CD14-positive monocyte (primary cell): ENCODE results near the gene SYNJ2. TPM values are rescaled to one million over a fixed set of nuclear protein-coding genes. Genes with fewer than 3 reads are reported as not detected.

Experiments
- DNase-seq, 3 donors: peaks; one replicate each; pipeline ENCODE4 v3.0.0-alpha.2; 2011 to 2022
- H2AFZ ChIP-seq: 2 replicates; pipeline ENCODE4 v1.6.0; 2012; ENCODE audit warnings: mild to moderate bottlenecking, low read depth, low read length, inconsistent platforms; ENCODE audit not compliant: insufficient read depth, poor library complexity, severe bottlenecking
- H3K27ac ChIP-seq, 2 donors: 1 replicate in 1 of 2; 2 replicates in 1 of 2; pipeline ENCODE4 v1.5.1; 2012 to 2013; ENCODE audit warnings: low read length in 2 of 2, control low read depth in 1 of 2, inconsistent platforms in 1 of 2, low read depth in 1 of 2, mild to moderate bottlenecking in 1 of 2
- H3K27me3 ChIP-seq, 2 donors: one replicate each; pipeline versions ENCODE4 v1.6.0 to v1.6.1; 2011 to 2013; ENCODE audit warnings: low read length in 2 of 2; ENCODE audit not compliant: control insufficient read depth in 2 of 2, insufficient read depth in 2 of 2
- H3K36me3 ChIP-seq, 2 donors: replicated peaks in 1 of 2; 1 replicate in 1 of 2; 2 replicates in 1 of 2; pipeline versions ENCODE4 v1.5.1 to v1.6.1; 2012 to 2013; ENCODE audit warnings: low read length in 2 of 2, control low read depth in 1 of 2, inconsistent platforms in 1 of 2, mild to moderate bottlenecking in 1 of 2; ENCODE audit not compliant: insufficient read depth in 2 of 2, control insufficient read depth in 1 of 2
- H3K4me1 ChIP-seq, 2 donors: 1 replicate in 1 of 2; 2 replicates in 1 of 2; pipeline versions ENCODE4 v1.5.1 to v1.6.1; 2012 to 2013; ENCODE audit warnings: low read length in 2 of 2, control low read depth in 1 of 2, inconsistent platforms in 1 of 2, mild to moderate bottlenecking in 1 of 2, moderate library complexity in 1 of 2; ENCODE audit not compliant: insufficient read depth in 2 of 2, control insufficient read depth in 1 of 2
- H3K4me2 ChIP-seq: replicated peaks from 2 replicates; pipeline ENCODE3; 2012; ENCODE audit warnings: low read length, moderate library complexity, mild to moderate bottlenecking; ENCODE audit not compliant: poor library complexity, severe bottlenecking; ENCODE audit errors: extremely low read depth
- H3K4me3 ChIP-seq, 3 experiments: fragments of 200-600 bp in 1 of 3; sonication (generic) in 1 of 3; replicated peaks in 1 of 3; 1 replicate in 2 of 3; 2 replicates in 1 of 3; pipeline ENCODE4 v1.5.1; 2011 to 2013; ENCODE audit warnings: low read length in 3 of 3, mild to moderate bottlenecking in 3 of 3, control low read depth in 2 of 3, low read depth in 2 of 3, inconsistent platforms in 1 of 3, moderate library complexity in 1 of 3
- H3K79me2 ChIP-seq: 2 replicates; pipeline ENCODE4 v1.6.0; 2012; ENCODE audit warnings: mild to moderate bottlenecking, control low read depth, inconsistent platforms, low read length, moderate library complexity; ENCODE audit not compliant: insufficient read depth
- H3K9ac ChIP-seq: 2 replicates; pipeline ENCODE4 v1.6.0; 2017; ENCODE audit warnings: low read length, mild to moderate bottlenecking; ENCODE audit not compliant: insufficient read depth, poor library complexity, severe bottlenecking
- H3K9me3 ChIP-seq, 2 donors: replicated peaks in 1 of 2; 1 replicate in 1 of 2; 2 replicates in 1 of 2; pipeline versions ENCODE4 v1.5.1 to v1.6.1; 2012 to 2013; ENCODE audit warnings: low read length in 2 of 2, control low read depth in 1 of 2; ENCODE audit not compliant: control insufficient read depth in 1 of 2, insufficient read depth in 1 of 2
- H4K20me1 ChIP-seq: 2 replicates; pipeline ENCODE4 v1.6.0; 2012; ENCODE audit warnings: mild to moderate bottlenecking, low read length, control low read depth, moderate library complexity; ENCODE audit not compliant: insufficient read depth
- H3K27ac Mint-ChIP-seq, 7 donors: one replicate each; pipeline ENCODE4 v1.8.0; 2020; ENCODE audit warnings: mild to moderate bottlenecking in 7 of 7, mixed read lengths in 7 of 7, moderate library complexity in 6 of 7, inconsistent platforms in 2 of 7
- H3K27me3 Mint-ChIP-seq, 3 donors: one replicate each; pipeline ENCODE4 v1.8.0; 2021 to 2022; ENCODE audit warnings: low read depth in 3 of 3, mild to moderate bottlenecking in 3 of 3, mixed read lengths in 3 of 3, moderate library complexity in 3 of 3, inconsistent platforms in 1 of 3
- H3K36me3 Mint-ChIP-seq, 2 donors: one replicate each; pipeline ENCODE4 v1.8.0; 2020; ENCODE audit warnings: mixed read lengths in 2 of 2, inconsistent platforms in 1 of 2, mild to moderate bottlenecking in 1 of 2
- H3K4me1 Mint-ChIP-seq: one replicate; pipeline ENCODE4 v1.8.0; 2020; ENCODE audit warnings: mild to moderate bottlenecking, mixed read lengths
- H3K4me3 Mint-ChIP-seq, 2 donors: one replicate each; pipeline ENCODE4 v1.8.0; 2020; ENCODE audit warnings: mild to moderate bottlenecking in 2 of 2, mixed read lengths in 2 of 2, moderate library complexity in 1 of 2
- H3K9me3 Mint-ChIP-seq, 7 donors: one replicate each; pipeline ENCODE4 v1.8.0; 2020 to 2022; ENCODE audit warnings: mixed read lengths in 7 of 7, mild to moderate bottlenecking in 6 of 7, moderate library complexity in 6 of 7, inconsistent platforms in 2 of 7
- WGBS: methylation state at CpG from one replicate; pipeline ENCODE4 v1.1.5; 2013; ENCODE audit warnings: missing lambda C conversion rate; ENCODE audit not compliant: insufficient coverage; 5-methylcytosine and 5-hydroxymethylcytosine counted together
- intact Hi-C, 2 donors: fragments of 100-400 bp; cut with micrococcal nuclease; formaldehyde crosslinking; loops; one replicate each; pipeline versions ENCODE4 v1.15.0 to v1.15.1; 2023
- polyA plus RNA-seq, 3 donors: library from polyadenylated mRNA; depleted of rRNA in 1 of 3; unstranded in 2 of 3; stranded (reverse) in 1 of 3; fragments of 300-500 nt in 2 of 3; fragments of >200 nt in 1 of 3; fragmentation: Illumina TruSeq in 2 of 3; gene quantifications; 1 replicate in 2 of 3; 2 replicates in 1 of 3; pipeline ENCODE4 v1.2.3, GENCODE V29; 2012 to 2021
- TF ChIP-seq, protein P1 (sequence below): fragments of 200-600 bp; IDR thresholded peaks from one replicate; pipeline ENCODE4 v1.8.0; 2022; ENCODE audit warnings: antibody characterized with exemption, mild to moderate bottlenecking

SYNJ2 gene
- polyA plus RNA-seq, 3 donors = 0.82 to 2.0 (median 1.6) TPM

DNA sequence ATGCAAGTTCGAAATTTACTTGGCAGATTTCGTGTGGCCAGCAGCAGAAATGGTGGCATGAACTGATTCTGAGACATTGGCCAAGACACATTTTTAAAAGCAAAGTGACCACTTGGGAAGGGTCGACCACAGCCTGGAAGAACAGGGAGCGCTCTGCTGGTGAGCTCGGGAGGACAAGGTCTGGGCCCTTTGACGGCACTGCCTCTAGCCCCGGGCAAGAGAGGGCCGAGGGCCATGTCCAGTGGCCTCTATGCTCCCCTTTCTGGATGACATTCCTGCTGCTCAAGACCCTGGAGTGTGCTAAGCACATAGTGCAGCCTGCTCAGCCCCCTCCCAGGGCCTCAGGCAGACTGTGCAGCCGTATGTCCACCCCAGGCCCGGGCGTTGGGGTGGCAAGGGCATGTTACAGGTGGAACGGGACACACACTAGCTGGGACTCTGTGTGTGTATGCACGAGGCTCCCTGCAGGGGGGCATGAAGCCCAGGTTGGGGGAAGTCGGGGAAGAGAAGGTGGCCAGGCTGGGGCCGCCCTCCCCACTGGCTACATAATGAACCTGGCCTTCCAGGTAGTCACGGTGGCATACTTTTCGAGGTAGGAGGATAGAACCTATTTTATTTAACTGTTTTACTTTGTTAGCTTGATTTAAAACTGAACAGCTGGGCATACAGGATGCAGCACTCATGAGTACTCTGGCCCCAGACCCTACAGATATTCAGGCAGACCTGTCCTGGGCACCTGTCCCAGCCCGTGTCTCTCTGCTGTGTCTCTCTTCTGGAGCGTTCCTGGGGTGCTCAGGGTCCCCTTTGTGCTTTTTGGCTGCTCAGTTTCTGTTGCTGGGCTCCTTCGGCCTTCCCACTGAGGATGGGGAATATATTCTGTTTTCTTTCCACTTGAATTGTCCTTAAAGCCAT, 6.4 kb downstream of the SYNJ2 start:
- H3K4me2 ChIP-seq = no peak overlapping the region
- peaks cover 13 to 15% of the 10 kb centered on the region in 2 donors for H3K4me1 ChIP-seq
- no peak overlapping the region for H3K9ac ChIP-seq
- H3K9me3 ChIP-seq = no peaks in the 10 kb centered on the region
- DNase-seq = no peak
- no peaks in the 10 kb centered on the region for H3K36me3 ChIP-seq
- H3K4me3 ChIP-seq = no peak overlapping the region
- H3K27me3 Mint-ChIP-seq = peaks cover 7 to 31% (median 16%) of the 10 kb centered on the region in 3 donors
- H3K4me3 Mint-ChIP-seq = no peak overlapping the region
- H4K20me1 ChIP-seq = no peaks in the 10 kb centered on the region
- WGBS = 95% methylated on average over 15 of the region's 20 CpGs
- TF ChIP-seq, protein P1, sequence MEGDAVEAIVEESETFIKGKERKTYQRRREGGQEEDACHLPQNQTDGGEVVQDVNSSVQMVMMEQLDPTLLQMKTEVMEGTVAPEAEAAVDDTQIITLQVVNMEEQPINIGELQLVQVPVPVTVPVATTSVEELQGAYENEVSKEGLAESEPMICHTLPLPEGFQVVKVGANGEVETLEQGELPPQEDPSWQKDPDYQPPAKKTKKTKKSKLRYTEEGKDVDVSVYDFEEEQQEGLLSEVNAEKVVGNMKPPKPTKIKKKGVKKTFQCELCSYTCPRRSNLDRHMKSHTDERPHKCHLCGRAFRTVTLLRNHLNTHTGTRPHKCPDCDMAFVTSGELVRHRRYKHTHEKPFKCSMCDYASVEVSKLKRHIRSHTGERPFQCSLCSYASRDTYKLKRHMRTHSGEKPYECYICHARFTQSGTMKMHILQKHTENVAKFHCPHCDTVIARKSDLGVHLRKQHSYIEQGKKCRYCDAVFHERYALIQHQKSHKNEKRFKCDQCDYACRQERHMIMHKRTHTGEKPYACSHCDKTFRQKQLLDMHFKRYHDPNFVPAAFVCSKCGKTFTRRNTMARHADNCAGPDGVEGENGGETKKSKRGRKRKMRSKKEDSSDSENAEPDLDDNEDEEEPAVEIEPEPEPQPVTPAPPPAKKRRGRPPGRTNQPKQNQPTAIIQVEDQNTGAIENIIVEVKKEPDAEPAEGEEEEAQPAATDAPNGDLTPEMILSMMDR = no peak
- H3K36me3 Mint-ChIP-seq = peaks cover 2% of the 10 kb centered on the region in 2 donors
- H2AFZ ChIP-seq = no peak overlapping the region
- no peak overlapping the region for H3K27ac ChIP-seq
- intact Hi-C loops = no loop called here
- H3K4me1 Mint-ChIP-seq = peaks cover 23% of the 10 kb centered on the region
- H3K79me2 ChIP-seq = no peaks in the 10 kb centered on the region
- peaks cover under 1 to 4% of the 10 kb centered on the region in 2 donors for H3K27me3 ChIP-seq
- peaks cover 0 to 1% (median 0%) of the 10 kb centered on the region in 7 donors for H3K9me3 Mint-ChIP-seq
- peak overlapping the region in 1 of 7 donors; percentile 12 for H3K27ac Mint-ChIP-seq

DNA sequence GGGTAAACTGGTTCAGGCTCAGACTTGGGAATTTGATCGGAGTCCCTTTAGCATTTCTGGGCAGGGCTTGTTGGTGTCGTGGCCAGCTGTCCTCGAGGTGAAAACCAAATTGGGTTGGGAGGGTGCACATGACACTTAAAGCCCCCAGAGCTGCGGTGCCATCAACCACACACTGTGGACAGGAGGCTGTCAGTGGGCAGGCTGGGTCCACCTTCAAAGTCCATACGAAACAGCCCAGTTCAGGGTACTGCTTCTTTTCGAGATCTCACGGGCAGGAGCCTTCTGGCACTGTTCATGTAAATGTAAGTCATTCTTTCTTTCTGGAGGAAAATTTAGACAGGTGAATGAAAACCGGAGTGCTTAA, 7.0 kb downstream of the SYNJ2 start:
- 93% methylated on average over 7 of the region's 8 CpGs for WGBS
- Histone ChIP-seq H3K36me3 (no peaks in the 10 kb centered on the region), H3K27me3 (no peaks in the 10 kb centered on the region), H3K4me2 (no peak overlapping the region), H3K79me2 (no peaks in the 10 kb centered on the region), H3K4me1 (peaks cover 13 to 15% of the 10 kb centered on the region in 2 donors), H3K9ac (no peak overlapping the region), H4K20me1 (no peaks in the 10 kb centered on the region), H2AFZ (no peak overlapping the region), H3K27ac (no peak overlapping the region), H3K9me3 (no peaks in the 10 kb centered on the region), H3K4me3 (no peak overlapping the region)
- no peak for DNase-seq
- Mint-ChIP-seq H3K27me3 (peaks cover 2 to 28% (median 12%) of the 10 kb centered on the region in 3 donors), H3K4me3 (no peak overlapping the region), H3K4me1 (peaks cover 23% of the 10 kb centered on the region), H3K27ac (peak overlapping the region in 1 of 7 donors; percentile 69), H3K36me3 (no peaks in the 10 kb centered on the region), H3K9me3 (peaks cover 0 to 1% (median 0%) of the 10 kb centered on the region in 7 donors)
- intact Hi-C loops = no loop called here
- TF ChIP-seq, protein P1 = no peak
